Measurements from ENCODE around the gene PPM1F.

The PPM1F gene

GRCh38 chr22:21952586-21953571 is at the start of gene PPM1F:
Gene PPM1F, minus strand, starts transcription at chr22:21952848. Its CDS starts 6,800 bp downstream, at chr22:21946048.
- FAIRE-seq (no peak), DNase-seq (ENCODE audit: insufficient read length, low spot score) (peak; percentile 86)
- peak; percentile 73 for TF ChIP-seq CTCF (IDR thresholded peaks at IDR 0.05; ENCODE audit: insufficient read depth, missing control alignments)

- no peak for FAIRE-seq
These were observed 49.2 kb upstream of the PPM1F start for GRCh38 chr22:22001664-22002525.

GRCh38 chr22:21998595-21999247 is 46.1 kb upstream of the PPM1F start:
- no peak for TF ChIP-seq CTCF (IDR thresholded peaks at IDR 0.05; ENCODE audit: insufficient read depth, missing control alignments)
- DNase-seq (ENCODE audit: insufficient read length, low spot score) (no peak), FAIRE-seq (no peak)

More at GRCh38 chr22:22001664-22002525, 49.2 kb upstream of the PPM1F start:
- no peak for TF ChIP-seq CTCF (IDR thresholded peaks at IDR 0.05; ENCODE audit: insufficient read depth, missing control alignments)
- no peak for DNase-seq (ENCODE audit: insufficient read length, low spot score)

GRCh38 chr22:21996175-21996720 is 43.6 kb upstream of the PPM1F start:
- DNase-seq (ENCODE audit: insufficient read length, low spot score) (no peak), FAIRE-seq (no peak)
- no peak for TF ChIP-seq CTCF (IDR thresholded peaks at IDR 0.05; ENCODE audit: insufficient read depth, missing control alignments)

GRCh38 chr22:21995660-21996059 is 43.0 kb upstream of the PPM1F start:
- no peak for TF ChIP-seq CTCF (IDR thresholded peaks at IDR 0.05; ENCODE audit: insufficient read depth, missing control alignments)
- no peak for DNase-seq (ENCODE audit: insufficient read length, low spot score)

GRCh38 chr22:21994881-21995444 is 42.3 kb upstream of the PPM1F start:
- no peak for FAIRE-seq
- TF ChIP-seq CTCF (IDR thresholded peaks at IDR 0.05; ENCODE audit: insufficient read depth, missing control alignments) = no peak
- DNase-seq (ENCODE audit: insufficient read length, low spot score) = no peak

More at GRCh38 chr22:21995660-21996059, 43.0 kb upstream of the PPM1F start:
- FAIRE-seq = no peak

Data from D721Med (cell line).